D721Med (cell line): Measurements from ENCODE around the gene MCF2L2.

Experiments used
- DNase-seq: peaks from one replicate; pipeline ENCODE4 v3.0.0; 2011; ENCODE audit warnings: low spot score; ENCODE audit not compliant: insufficient read length
- FAIRE-seq: peaks from 2 replicates; lab custom pipeline; 2011; peaks lifted over from hg19 to GRCh38; lab: Jason Lieb, UNC
- TF ChIP-seq, protein P1 (sequence below): IDR thresholded peaks from 2 replicates; pipeline ENCODE4 v1.5.1; 2012; ENCODE audit warnings: mild to moderate bottlenecking, control low read depth; ENCODE audit not compliant: insufficient read depth; ENCODE audit errors: missing control alignments

The MCF2L2 gene

DNA sequence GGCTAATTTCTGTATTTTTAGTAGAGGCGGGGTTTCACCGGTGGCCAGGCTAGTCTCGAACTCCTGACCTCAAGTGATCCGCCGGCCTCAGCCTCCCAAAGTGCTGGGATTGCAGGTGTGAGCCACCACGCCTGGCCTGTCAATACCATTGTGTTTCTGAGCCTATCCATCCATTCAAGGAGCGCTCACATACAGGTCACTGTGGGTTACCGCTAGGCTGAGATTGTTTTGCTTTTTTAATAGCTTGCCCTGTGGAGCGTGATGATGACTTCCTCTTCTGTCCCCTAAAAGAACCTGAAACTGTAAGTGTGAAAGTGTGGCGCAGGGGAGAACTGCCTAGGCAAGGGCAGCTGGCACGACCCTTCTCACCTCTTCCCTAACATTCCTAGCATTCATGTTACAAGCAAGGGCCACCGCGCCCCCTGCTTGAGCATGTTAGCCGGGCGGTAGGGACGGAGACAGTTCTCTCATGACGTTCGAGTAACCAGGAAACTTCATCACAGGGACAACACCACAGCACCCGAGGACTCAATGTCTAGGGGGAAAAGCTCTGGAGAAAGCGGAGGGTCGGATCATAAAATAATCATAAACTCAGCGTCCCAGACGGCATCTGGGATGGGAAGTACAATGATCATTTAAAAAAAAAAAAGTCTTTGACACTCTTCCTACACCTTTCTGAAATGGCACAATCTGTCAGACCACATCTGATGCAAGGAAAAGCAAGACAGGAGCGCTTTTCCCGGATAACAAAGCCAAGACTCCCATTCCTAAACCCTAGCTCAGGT lies 266.7 kb downstream of the MCF2L2 start:
- FAIRE-seq: no peak
- TF ChIP-seq, protein P1, sequence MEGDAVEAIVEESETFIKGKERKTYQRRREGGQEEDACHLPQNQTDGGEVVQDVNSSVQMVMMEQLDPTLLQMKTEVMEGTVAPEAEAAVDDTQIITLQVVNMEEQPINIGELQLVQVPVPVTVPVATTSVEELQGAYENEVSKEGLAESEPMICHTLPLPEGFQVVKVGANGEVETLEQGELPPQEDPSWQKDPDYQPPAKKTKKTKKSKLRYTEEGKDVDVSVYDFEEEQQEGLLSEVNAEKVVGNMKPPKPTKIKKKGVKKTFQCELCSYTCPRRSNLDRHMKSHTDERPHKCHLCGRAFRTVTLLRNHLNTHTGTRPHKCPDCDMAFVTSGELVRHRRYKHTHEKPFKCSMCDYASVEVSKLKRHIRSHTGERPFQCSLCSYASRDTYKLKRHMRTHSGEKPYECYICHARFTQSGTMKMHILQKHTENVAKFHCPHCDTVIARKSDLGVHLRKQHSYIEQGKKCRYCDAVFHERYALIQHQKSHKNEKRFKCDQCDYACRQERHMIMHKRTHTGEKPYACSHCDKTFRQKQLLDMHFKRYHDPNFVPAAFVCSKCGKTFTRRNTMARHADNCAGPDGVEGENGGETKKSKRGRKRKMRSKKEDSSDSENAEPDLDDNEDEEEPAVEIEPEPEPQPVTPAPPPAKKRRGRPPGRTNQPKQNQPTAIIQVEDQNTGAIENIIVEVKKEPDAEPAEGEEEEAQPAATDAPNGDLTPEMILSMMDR: no peak
- no peak for DNase-seq

DNA sequence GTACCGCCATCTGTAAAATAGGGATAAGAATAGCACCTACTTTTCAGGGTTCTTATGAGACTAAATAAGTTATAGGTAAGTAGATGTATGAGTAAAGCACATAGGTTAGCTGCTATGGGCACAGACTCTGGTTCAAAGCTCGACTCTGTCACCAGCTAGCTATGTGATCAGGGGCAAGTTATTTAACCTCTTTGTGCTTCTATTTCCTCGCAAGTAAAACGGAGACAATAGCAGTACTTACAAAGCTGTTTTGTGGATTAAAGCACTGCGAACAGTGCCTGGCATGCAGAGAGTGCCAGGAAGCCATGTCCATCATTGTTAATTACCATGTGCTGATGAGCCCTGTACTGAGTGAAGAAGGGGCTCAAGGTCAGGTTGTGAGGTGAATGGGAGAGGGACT lies 267.8 kb downstream of the MCF2L2 start:
- TF ChIP-seq, protein P1: no peak
- DNase-seq: no peak
- FAIRE-seq: no peak

DNA sequence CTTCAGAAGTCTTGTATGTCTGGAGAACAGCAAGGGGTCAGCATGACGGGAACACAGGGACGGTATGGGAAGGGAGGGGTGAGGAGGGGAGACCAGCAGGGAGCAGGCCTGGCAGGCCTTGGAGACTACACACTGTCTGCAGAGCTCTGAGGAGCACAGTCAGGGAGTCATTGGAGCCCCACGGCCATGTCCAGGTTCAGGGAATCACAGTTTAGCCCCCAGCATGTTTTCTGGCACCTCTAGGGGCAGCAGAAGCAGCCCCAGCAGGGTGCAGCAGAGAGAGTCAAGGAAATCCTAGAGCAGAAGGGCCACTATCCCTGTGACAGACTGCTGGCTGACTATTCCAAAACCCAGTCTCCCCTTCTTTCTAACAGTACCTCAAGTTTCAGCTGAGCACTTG lies 269.1 kb downstream of the MCF2L2 start:
- DNase-seq (no peak), FAIRE-seq (no peak)
- TF ChIP-seq, protein P1: no peak

DNA sequence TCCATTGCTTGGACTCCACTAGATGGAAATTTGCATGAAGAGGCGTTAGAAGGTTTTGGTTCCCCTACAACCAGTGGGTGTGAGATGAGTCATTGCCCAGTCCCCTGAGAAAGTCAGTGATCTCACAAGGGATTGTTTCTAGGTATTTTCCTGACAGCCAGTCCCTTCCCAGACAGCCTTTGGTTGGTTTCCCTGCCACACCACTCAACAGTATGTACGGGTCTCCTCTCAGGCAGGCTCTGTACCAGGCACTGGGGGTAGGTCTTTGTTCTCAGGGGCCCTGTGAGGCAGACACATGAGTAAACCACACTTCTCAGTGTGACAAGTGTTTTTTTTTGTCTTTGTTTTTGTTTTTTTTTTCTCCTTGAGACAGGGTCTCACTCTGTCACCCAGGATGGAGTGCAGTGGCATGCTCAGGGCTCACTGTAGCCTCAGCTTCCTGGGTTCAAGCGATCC lies 269.8 kb downstream of the MCF2L2 start:
- DNase-seq (no peak), FAIRE-seq (no peak)
- TF ChIP-seq, protein P1: no peak

DNA sequence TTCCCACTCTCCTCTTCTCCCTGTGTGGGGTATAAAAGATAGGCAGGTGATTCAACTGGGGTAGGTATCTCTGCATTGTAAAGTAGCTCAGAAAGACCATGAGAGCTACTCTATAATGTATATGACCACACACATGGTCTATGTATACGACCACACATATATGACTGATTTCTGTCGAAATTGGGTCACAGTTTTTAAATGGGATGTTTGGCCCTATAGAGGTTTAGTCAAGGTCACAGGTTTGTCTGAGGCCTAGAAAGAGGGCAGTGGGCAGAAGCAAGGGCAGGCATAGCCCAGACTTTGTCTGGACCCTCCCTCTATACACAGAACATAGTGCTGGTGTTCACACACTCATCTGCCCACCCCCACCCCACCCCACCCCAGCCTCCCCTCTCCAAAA lies 270.3 kb downstream of the MCF2L2 start:
- TF ChIP-seq, protein P1: no peak
- DNase-seq: no peak
- no peak for FAIRE-seq

DNA sequence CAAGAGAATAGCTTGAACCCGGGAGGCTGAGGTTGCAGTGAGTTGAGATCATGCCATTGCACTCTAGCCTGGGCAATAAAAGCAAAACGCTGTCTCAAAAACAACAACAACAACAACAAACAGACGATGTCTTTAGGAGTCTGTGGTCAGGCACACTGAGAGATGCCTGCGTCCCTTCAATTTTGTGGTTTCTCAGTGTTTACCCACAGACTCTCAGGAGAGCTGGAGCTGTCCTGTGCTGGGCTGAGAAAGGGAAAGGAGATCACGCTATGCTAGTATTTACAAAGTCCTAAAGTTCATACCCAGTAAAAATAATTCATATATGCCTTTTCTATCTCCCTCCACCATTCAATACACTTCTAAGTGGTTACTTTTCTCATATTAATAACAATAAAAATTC lies 272.2 kb downstream of the MCF2L2 start:
- no peak for DNase-seq
- TF ChIP-seq, protein P1: no peak
- FAIRE-seq: no peak

DNA sequence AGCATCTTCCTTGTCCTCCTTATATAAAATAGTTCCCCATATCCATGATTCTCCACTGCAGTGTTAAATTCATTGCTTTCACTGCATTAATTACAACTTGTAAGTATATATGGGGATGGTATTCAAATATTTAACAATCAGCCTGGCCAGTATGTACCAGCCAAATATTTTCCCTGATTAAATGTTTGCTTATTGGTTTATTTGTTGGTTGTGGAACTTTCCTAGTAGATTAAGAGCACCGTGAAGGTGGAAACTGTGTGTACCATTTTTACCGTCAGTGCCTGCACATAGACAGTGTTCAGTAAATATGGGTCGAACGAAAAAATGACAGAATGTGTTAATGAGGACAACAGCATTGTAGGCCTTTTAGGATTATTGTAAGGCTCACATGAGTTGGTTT lies 272.9 kb downstream of the MCF2L2 start:
- no peak for DNase-seq
- TF ChIP-seq, protein P1: no peak
- no peak for FAIRE-seq
